Measurements from ENCODE around the gene LEP. TPM values are rescaled to one million over a fixed set of nuclear protein-coding genes. Genes with fewer than 3 reads are reported as not detected.
A peak's percentile ranks its signal among the peaks of the same experiment; 100 is the strongest.

Gene LEP
- under 1 TPM in 4 of 5 donors, not detected in 1; 0.04 to 0.07 (median 0.06) TPM for polyA plus RNA-seq (ENCODE audit: insufficient read depth in 1 of 5, insufficient read length in 5 of 5, low replicate concordance in 1 of 5)
- long read RNA-seq, donor 1, result 0 reads
- long read RNA-seq, donor 2, result 0 reads
- long read RNA-seq, donor 3, result 0 reads
- long read RNA-seq, donor 4, result 0 reads
- long read RNA-seq, donor 5, result 0 reads
- long read RNA-seq, donor 6, result 0 reads
- long read RNA-seq, donor 7, result 0 reads
- long read RNA-seq, donor 8, result 0 reads

- DNase-seq, result no peak
Observed at GRCh38 chr7:128240696-128241386, at the start of gene LEP. Gene LEP, plus strand, starts transcription at chr7:128241278. Its CDS starts 10,741 bp downstream, at chr7:128252019.

DNA sequence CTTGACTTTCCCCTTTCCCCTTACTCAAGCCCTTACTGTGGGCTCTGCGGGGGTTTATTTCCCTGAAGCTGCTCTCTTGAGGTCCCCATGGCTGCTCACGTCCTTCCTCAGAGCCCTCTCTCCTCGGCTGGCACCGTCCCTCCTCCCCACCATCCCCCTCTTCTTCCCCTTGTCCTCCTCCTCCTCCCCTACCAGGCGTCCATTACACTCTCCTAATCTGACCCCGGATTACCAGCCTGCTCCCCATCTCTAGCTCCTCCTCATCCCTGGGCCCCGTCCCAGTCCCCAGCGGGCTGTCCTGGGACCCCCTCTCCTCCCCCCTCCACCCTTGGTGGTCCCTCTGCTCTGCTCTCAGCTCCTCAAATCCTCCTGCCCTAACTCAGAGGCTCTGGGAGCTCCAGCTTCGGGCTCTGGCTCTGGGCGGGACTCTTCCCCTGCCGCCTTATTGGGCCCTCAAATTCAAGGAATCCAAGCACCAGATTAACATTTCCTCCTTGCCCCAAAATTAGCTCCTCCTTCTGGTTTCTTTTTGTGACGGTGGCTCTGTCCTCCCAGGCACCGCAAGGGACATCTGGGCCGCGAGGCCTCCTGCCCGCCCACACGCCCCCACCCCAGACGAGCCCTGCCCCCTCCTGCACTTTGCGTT, 48.5 kb upstream of the LEP start:
- DNase-seq, result no peak

DNA sequence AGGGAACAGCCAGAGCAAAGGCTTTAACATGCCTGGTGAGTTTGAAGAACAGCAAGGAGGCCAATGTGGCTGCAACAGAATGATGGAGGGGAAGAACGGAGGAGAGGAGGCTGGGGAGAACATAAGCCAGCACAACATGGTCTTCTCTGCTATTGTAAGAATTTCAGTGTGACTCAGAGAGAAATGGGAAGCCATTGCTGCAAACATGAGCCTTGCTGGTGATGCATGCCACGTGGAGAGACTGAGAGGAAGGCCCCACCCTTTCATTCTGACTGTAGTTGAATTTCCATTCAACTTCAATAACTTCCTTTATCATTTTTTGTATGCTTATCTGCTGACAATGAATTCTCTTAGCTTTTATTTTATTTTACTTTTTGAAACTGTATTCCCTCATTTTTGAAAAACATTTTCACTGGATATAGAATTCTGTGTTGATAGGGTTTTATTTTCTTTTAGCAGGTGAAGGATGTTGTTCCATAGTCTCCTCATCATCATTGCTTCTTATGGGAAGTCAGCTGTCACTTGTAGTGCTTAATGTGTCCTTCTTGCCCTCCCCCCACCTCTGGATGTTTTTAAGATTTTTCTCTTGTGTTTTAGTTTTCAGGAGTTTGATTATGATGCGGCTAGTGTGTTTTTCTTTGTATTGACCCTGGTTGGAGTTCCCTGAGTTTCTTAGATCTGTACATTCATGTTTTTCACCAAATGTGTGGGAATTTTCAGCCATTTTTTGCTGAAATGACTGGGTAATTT, 46.4 kb upstream of the LEP start:
- no peak for DNase-seq

- DNase-seq, result no peak
Observed at GRCh38 chr7:128197589-128197988, 43.5 kb upstream of the LEP start.

DNA sequence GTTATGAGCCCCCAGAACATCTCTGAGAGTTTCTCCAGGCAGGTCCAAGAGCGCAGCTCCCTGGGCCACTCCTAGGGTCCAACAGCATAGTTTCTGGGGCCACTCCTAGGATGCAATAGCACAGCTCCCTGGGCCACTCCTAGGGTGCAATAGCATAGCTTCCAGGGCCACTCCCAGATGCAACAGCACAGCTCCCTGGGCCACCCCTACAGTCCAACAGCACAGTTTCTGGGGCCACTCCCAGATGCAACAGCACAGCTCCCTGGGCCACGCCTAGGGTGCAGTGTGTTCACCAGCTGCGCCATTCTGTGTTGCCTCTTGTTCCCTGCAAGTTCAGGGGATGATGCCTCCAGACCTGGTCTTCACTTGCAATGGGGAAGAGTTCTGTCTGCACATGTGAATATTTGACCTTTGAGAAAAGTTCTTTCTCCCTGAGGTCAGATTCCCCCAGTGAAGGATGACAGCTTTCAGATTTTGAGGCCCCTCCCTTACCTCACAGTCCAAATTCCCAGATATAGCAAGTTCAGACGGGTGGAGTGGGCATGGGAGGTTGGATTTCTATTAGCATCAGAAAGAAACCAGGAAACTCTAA, 43.0 kb upstream of the LEP start:
- no peak for DNase-seq

- DNase-seq, result no peak
Observed at GRCh38 chr7:128200376-128200775, 40.7 kb upstream of the LEP start.

DNA sequence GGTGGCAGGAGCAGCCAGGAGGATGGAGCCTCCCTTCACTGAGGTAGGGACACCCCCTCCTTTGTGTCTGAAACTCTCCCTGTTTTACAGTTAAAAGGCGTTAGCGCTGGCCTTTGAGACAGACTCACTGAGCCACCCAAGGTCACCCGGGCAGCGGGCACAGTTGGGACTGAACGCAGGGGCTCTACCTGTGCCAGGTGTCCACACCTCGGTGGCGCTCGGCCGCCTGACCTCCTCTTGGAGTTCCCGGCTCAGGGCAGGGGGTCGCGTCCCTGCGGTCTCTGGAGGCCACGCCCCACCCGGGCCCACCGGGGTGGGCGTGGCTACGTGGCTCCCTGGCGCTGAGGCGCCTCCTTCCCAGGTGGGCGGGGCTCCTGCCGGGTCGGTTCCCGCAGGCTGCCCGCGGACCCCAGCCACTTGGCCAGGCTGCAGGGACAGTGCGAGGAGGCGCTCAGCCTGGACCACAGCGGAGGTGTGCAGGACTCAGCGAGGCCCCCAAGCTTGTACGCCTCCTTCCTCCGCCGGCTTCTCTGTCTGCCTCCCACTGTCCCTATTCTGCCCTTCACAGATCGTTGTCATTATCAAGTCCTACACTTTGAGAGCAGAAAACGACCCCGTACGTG, 39.9 kb upstream of the LEP start:
- DNase-seq, result no peak

DNA sequence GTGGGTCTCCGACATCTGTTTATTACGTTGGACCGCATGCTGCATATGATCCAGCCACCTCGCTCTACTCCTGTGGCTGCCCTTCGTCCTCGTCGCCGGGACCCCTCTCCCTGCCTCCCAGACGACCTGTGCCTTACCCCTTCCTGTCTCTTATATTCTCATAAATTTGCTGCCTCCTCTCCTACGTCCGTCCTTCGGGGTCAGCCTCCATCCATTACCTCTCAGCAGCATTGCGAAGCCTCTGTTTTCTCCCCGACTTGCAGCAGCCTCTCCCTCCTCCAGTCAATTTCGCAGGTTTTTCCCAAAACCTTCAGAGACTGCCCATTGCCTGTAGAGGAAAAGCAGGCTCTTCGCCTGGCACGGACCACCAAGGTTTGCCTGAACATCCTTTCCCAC, 39.4 kb upstream of the LEP start:
- no peak for DNase-seq

- no peak for DNase-seq
Observed at GRCh38 chr7:128202287-128202957, 38.7 kb upstream of the LEP start.

- no peak for DNase-seq
Observed at GRCh38 chr7:128203047-128203491, 38.0 kb upstream of the LEP start.

DNA sequence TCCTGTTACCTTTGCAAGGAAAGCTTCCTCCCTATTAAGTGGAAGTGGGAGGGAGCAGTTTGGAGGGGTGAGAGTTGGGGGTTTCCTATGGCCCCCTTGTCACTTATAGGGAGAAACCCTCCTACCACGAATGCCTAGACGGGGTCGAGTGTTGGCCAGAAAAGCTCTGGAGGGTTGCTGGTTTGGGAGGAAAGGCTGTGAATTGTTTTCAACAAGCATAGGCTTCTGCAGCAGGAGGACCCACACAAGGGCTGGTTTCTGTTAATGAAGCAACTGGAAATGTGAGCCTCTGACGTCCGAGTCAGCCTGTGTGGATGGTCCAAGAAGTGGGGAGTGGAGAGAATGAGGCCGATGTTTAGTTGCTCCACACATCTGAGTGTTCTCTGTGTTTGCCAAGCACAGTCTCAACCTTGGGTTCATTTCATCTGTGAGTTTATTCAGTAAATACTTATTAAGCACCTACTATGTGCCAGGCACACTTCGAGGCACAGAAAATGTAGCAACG, 37.3 kb upstream of the LEP start:
- DNase-seq, result no peak

DNA sequence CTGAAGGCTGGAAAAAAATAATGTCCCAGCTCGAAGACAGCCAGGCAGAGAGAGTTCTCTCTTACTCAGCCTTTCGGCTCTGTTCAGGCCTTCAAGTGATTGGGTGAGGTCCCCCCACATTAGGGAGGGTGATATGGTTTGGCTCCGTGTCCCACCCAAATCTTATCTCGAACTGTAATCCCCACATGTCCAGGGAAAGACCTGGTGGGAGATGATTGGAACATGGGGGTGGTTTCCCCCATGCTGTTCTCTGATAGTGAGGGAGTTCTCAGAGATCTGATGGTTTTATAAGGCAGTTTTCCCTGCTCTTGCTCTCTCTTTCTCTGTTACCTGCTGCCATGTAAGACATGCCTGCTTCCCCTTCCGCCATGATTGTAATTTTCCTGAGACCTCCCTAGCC, 36.6 kb upstream of the LEP start:
- DNase-seq, result no peak

DNA sequence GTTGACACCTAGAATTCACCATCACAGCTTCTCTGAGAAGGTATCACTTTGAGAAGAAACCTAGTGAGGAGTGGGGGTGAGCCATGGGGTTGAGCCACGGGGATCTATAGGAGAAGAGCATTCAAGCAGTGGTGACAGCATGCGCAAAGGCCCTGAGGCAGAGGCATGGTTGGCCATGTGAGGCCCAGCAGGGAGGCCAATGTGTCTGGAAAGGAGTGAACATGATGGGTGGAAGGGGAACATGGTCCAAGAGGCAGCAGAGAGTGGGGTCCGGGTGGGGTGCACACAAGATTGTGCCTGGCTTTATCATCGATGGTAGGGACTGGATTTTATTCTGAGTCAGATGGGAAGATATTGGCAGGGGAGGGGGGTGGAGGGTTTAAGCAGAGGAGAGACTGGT, 36.0 kb upstream of the LEP start:
- no peak for DNase-seq

- DNase-seq, result no peak
Observed at GRCh38 chr7:128206017-128206746, 34.9 kb upstream of the LEP start.

DNA sequence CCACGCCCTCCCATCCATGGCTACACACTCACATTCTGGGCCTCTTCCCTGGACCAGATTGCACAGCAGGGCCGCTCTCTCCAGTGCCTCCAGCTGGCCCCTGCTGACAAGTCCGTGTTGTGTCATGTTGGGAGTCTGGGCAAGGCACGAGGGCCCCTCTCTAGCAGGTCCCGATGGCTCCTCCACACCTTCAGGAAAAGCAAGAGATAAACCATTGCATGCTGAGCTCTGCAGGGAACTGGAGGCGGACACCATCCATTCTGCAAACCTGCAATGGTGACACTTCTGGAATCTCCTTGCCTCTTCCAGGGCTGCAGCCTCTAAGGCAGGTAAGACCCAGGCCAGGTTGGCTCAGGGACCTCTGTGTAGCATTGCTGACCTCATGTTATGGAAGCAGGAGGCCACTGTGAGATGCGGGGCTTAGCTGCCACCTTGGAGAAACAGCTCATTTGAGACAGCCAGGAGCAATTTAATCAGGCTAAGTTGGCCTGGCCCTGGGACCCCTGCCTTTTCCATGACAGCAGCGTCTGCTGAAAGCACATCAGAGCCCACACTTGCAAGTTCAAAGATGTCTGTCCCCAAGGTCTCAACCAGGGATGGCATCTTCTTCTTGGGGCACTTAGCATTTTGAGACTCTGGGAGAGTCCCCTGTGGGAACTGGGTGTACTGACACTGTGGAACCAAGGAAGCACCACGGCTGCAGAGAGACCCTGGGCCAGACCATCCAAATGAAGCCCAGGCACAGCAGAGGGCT, 34.2 kb upstream of the LEP start:
- no peak for DNase-seq

DNA sequence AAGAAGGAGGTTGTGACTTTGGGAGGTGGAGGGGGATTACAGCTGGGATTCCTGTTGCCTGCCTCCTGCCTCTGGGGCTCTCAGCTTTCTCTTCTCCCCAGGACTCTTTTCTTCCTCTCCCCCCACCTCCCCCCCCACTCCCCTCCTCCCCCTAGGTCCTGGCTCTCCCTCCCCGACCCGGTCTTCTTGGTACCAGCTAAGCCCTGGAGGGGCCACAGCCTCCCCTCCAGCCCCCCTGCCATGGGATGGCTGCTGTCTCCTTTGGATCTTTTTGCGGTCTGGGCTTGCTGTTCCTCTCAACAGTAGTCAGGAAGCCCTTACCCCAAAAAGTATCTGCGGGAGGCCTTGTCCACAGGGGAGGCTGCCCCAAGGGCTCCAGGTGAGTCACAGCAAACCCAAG, 33.5 kb upstream of the LEP start:
- no peak for DNase-seq

DNA sequence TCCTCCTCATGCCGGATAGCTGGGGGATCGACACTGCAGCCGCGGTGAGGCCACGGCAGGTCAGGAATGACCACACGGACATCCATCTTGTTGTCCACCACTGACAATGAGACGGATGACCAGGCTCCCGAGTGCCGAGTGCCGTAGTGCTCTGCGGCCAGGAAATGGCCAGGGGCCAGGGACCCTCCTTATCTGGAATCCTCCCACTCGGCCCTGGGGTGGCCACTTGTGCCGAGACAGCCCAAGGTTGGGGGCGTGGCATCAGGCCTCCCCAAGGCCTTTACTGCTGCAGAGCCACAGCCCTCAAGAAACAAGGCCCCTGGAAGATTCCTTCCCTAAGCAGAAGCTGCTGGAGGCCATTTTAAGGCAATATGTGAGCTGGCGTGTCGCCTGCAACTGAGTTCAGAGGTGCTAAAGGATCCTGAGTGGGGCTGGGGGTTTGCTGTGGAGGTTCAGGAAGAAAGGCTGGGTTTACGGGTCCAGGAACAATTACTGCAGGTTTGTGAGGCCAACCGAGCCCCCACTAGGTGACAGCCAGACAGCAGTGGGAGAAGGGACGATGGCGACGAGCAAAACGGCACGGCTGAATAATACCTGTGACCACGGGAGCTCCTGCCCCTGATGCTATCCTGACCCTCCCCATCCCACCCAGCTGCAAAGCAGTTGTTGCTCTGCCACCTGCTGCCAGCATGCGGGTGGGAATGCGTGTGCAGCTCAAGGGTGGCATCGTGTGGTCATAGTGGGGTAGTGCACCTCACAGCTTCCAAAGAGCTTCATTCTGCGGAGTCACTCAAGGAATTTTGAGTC, 31.6 kb upstream of the LEP start:
- DNase-seq, result peak; percentile 66 to 78

DNA sequence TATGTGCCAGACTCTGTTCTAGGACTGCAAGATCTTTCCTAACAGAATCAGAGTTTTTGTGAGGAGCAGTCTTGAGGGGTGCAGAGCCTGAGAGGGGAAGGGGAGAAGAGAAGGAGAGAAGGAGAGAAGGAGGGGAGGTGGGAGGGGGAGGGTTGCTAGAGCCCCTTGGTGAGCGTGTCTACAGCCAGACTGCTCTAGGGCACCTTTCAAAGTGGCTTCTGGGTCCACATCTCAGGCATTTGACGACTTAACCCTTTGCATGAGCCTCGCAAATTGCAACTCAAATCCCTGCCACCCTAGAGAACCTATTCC, 31.1 kb upstream of the LEP start:
- DNase-seq, result no peak

Measured in right lung (tissue), 10 donors.